NCI-H510A treated with DMSO at 0.1 percent for 48 hours (cell line): ENCODE data around the gene LARP1B.
"Not testable (repeated sequence)": the region's sequence is repeated elsewhere in the genome, so short reads cannot be mapped to it uniquely, and the experiment has no call there.

Experiments used
- DNase-seq: peaks from one replicate; lab custom pipeline; 2025; lab: John Stamatoyannopoulos, UW

The LARP1B gene

DNA sequence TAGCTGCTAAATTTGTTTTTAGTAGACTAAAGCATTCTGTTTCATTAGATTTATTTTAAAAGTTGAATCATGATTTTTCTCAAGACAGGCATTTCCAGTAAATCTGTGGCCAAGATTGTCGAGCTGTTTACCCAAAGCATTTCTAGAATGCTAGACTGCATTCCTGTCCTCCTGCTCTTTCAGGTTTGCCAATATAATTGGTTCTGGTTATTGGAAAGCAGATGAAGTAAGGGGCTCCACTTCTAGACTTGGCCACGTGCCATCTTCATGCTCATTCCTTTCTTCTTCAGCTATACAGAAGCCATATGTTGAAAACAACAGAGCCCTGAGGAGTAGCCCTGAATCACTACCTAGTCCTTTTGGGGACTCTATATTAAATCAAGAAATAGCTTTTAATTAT, 164.0 kb downstream of the LARP1B start:
- peak; percentile 2 for DNase-seq

DNA sequence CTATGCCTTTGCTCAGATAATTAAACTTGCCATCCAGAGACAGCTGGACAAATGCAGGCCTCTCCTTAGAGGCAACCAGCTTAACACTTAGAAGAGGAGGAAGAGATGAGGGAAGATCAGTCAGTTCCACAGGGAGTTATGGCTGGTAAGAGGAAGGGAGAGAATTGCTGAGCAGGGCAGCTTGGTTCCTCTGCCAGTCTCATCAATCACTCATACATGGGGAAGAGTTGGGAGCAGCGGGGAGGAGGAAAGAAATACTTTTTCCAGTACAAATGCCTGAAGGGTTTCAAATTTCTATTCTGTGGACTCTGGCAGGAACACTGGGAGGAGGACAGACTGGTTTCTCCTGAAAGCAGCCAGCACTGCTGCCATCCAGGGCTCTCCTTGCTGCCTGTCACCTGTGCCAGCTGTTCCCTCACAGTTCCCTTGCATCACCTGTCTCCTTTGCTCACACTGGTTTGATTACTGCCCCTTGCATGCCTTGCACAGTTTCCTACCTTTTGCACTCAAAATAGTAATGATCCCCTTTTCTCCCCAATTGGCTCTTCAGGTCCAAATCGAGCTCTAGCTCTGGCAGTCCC, 167.0 kb downstream of the LARP1B start:
- DNase-seq: peak; percentile 87

DNA sequence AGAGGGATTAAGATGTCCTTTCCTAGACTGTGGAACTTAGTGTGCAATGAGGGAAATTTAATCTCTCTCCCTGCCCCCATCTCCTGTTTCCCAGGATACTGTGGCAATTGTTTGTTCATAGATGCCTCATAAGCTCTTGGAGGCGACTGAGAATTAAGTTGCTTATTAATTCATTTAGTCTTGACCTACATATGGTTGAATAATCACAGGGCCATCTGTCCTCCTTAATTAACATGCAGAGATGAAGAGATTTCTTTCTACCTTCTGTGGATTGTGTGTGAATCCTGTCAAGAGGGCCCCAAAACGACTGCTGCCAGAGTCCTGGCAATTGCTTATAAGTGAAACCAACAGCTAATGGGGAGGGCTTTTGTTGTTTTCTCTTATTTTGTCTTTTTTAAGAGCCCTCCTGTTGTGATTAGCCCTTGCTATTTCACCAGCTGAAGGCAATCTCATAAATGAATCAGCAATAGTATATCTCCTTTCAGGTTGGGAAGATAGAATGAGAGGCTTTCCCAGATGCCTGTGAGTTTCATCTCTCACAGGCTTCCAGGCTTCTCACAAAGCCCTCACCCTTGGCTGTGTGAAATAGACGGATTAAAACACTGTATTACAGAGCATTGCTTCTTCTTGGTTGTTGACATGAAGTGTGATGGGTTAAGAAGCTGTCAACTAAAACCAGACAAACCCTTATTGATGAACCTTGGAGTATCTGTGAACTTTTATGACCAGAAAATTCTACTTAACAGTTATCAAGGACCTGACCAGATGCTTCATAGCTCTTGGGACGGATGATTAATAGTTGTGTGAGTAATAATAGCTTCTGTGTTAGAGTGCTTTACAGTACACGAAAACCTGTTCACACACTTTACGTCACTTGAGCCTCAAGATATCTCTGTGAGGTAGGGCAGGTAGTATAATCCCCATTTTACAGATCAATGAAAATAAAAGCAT, 168.0 kb downstream of the LARP1B start:
- DNase-seq: peak; percentile 58

DNA sequence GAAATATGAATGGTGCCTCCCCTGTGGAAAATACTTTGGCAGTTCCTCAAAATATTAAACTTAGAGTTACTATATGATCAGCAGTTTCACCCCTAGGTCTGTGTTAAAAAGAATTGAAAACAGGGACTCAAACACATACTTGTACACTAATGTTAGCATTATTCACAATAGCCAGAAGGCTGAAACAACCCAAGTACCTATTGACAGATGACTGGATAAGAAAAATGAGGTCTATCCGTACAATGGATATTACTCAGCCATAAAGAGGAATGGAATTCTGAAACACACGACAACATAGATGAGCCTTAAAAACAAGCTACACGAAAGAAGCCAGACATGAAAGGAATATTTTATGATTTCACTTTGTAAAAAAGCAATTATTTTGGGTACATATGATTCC, 171.6 kb downstream of the LARP1B start:
- DNase-seq: no peak

DNA sequence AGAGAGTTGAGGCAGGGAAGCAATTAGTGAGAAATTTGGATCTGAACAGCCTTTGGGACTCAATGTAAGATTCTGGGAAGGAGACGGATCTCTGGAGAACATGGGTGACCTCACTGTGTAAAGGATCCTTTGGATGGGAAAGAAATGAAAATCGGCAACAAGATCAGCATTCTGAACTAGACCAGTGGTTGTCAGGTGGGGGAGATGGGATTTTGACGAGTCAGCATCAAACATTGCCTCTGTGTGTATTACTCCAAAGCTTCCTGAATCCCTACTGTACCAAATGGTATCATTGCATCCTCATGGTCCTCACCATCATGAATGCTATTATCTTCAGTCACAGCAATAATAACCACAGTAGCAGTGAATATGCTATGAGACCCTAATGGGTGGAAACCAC, 173.7 kb downstream of the LARP1B start:
- no peak for DNase-seq

DNA sequence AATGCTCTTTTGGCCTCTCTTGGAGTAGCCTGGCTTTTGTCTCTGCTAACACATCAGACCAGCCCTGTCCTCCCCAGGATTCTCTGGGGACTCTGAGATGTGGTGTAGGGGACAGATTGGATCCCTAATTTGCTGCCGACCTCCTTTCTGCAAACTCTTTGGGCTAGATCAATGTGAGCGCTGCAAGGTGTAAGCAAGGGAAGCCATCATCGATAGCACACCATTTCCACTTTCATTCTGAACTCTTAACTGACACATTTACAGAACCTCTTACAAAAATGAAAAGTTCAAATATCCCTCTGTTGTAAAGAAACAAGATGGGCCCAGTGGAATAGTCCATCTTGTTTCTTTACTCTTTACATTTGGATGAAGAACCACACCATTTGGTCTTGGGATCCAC, 179.9 kb downstream of the LARP1B start:
- no peak for DNase-seq

DNA sequence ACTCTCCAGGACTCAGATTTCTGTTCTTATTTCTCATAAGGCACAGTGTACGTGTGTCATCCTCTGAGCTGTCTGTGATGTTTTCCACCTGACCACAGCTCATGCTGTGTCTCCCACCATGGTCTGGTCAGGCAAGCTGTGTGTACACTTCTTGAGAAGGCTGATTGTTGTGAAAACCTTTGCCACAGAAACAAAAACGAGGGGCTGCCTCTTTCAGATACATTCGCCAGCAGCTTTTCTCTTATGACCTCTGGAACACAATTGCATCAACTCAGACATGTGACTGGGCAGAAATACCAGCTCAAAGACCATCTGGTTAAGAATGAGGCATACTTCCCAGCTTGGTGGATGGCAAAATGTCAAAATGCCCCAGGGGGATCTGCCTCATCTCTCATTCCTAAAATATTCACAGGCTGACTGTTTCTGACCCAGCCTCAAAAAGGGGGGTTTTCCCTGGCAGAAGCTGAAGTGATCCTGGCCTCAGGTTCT, 180.4 kb downstream of the LARP1B start:
- no peak for DNase-seq

DNA sequence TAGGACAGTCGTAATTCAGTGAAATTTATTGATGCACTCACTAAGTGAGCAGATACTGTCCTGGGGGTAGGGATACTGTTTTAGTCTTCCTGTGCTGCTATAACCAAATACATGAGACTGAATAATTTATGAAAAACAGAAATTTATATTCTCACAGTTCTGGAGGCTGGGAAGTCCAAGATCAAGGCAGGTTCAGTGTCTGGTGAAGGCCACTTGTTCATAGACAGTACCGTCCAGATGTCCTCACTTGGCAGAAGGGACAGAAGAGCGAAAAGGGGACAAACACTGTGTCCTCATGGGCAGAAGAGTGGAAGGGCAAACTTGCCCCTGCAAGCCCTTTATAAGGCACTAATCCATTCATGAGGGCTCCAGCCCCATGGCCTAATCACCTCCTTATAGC, 180.9 kb downstream of the LARP1B start:
- no peak for DNase-seq

DNA sequence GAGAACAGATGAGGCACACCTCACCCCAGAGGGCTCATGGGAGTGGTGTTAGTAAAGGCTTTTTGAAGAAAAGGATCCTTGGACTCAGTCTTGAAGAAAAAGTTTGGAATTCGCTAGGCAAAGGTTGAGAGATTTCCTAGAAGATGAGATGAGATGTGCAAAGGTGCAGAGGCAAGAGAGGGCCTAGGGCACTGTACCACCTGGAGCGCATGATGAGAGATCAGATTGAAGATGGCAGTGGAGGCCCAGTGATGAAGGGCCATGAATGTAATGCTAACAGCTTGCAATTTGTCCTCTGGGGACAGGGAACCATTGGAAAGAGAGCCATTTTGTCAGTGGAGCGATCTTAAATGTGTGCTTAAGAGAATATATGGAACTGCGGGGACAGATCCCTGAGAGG, 181.5 kb downstream of the LARP1B start:
- no peak for DNase-seq

DNA sequence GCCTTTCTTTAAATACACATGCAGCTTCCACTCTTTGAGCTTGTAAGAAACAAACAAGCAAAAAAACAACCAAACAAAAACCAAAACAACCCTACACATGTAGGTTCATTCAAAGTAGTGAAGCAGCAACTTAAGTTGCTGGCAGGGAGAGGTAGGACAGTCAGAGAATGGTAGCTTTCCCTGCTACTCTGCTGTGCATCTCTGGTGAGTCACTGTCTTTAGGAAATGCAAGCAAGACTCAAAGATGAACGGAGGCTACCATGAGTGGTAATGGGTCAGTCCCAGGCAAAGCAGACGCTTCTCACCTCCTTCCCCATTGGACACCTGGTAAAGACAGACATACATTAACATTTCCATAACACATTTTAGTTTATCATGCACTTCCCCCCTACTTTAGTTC, 183.3 kb downstream of the LARP1B start:
- DNase-seq: no peak

DNA sequence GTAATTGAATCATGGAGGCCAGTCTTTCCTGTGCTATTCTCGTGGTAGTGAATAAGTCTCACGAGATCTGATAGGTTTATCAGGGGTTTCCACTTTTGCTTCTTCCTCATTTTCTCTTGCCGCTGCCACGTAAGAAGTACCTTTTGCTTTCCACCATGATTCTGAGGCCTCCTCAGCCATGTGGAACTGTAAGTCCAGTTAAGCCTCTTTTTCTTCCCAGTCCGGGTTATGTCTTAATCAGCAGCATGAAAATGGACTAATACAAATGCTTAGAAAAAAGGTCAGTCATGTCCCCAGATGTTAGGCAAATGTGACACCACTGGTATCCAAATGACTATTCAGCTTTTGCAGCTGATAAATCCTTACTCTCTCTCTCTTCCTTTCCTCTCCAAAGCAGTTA, 184.3 kb downstream of the LARP1B start:
- DNase-seq: not testable (repeated sequence)

DNA sequence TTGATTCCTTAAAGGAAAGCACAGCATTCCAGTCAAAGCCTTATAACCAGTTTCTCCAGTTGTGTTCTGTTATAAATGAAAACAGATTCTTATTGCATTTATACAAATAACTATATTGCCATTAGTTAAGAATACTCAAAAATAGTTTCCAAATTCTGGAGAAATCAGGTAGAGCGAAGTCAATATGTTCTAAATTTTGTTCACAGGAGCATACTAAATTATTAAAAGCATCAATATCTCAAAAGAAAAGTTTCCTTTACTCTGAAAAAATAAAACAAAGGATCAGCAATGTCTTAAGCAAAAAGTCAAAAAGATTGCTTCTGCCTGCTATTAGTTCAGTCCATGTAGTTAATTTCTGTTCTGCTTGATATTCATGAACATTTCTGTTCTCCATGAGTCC, 186.8 kb downstream of the LARP1B start:
- DNase-seq: no peak

DNA sequence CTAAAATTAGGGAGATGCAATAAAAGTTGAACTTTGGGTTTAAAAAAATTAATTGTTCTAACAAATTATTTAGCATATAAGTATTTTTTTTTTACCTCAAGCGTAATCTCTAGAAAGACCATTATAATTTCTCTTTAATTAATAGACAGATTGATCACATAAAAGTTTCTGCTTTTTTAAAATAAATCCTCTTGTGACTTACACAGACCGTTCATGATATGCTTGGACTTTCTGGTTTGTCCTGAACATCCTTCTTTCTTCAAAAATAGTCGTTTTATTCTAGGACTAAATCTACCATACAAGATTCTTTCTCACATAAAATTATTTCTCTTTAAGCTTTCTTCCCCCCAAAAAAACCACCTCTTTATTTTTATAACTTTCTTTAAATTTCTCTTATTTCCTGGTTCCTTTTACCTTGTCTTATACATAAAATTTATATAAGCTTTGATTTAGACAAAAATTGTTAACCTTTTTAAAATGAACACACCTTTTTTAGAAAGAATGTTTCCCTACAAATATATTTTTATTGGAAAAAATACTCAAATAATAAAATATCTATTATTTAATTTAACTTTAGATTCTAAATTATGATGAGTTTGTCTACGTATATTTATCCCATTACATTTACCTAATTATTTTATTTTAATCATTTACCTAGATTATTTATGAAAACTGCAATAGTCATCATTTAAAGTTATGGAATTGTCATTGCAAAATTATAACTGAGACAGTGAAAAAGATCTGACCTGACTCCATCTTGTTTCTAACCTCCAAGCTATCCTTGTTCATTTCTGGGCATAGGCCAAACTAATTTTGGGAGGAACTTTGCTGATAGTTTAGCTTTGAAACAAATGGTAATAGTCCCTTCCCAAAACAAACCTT, 188.9 kb downstream of the LARP1B start:
- no peak for DNase-seq

DNA sequence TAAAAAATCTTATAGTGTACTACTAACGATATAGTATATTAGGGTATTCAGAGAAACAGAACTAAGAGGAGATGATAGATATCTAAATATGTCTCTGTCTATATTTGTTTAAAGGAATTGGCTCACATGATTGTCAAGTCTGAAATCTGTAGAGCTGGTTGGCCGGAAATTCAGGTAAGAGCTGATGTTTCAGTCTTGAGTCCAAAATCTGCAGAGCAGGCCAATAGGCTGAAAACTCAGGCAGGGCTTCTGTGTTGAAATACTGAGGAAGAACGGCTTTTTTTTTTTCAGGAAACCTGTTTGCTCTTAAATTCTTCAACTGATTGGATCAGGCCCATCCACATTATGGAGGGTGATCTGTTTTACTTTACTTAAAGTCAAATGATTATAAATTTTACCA, 194.8 kb downstream of the LARP1B start:
- DNase-seq: no peak

DNA sequence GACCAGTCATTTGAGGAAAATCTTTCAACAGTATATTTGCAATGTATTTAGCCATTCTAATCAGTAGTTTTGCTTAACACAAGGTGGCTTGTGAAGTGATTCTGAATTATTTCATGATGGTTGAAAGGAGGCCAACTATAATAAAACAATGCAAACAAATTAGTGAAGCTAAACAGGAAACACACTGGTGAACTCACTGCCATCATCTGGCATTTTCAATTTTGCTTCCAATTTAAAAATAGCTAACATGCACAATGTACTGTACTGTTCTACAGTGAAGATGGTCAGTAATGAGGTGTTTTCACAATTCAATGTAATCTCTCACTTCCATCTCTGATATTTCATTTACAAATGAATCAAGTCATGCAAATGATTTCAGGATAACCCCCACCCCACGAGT, 195.4 kb downstream of the LARP1B start:
- no peak for DNase-seq

DNA sequence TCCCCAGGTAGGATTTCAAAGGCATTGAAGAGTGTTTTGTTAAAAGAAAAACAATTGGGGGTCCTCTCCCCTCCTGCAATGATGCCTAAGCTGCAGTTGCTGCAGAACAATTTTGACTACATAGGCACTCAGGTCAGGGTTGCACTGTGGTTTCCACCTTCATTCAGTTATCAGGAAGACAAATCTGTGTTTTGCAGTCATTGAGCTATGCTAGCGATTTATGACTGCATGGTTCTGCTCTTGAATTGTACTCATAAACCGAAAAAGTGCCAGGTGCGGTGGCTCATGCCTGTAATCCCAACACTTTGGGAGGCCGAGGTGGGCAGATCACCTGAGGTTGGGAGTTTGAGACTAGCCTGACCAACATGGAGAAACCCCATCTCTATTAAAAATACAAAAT, 197.1 kb downstream of the LARP1B start:
- DNase-seq: not testable (repeated sequence)

DNA sequence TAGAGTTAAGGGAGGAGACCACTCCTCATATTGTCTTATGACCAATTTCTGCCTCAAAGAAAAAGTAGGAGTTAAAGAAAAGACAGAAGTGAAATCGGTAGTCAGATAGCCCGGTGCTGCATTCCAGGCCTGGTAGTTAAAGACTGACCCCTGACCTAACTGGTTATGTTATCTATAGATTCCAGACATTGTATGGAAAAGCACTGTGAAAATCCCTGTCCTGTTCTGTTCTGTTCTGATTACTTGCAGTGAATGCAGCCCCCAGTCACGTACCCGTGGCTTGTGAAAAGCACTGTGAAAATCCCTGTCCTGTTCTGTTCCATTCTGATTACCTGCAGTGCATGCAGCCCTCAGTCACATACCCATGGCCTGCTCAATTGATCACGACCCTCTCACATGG, 198.8 kb downstream of the LARP1B start:
- DNase-seq: not testable (repeated sequence)
